Endothelial cell of umbilical vein (primary cell): ENCODE results near the gene HSD17B2. TPM values are rescaled to one million over a fixed set of nuclear protein-coding genes. Genes with fewer than 3 reads are reported as not detected.

Experiments used
- BruUV-seq: library from RNA; stranded (reverse); fragments of 400-500 nt; replicated peaks from 2 replicates; lab custom pipeline; 2021; lab: Mats Ljungman, UMichigan
- CTCF ChIA-PET: fragments of 300-600, 350-600 bp; sonication (Branson Sonifier 250); formaldehyde crosslinking; loops from one replicate; lab custom pipeline; 2021; ENCODE audit warnings: antibody characterized with exemption, inconsistent platforms; lab: Charles Lee
- POLR2A ChIA-PET: fragments of 300-600, 350-600 bp; sonication (Branson Sonifier 250); formaldehyde crosslinking; loops from one replicate; lab custom pipeline; 2021; ENCODE audit warnings: antibody characterized with exemption, inconsistent platforms; lab: Charles Lee
- DNase-seq: peaks from one replicate; pipeline ENCODE4 v3.0.0-alpha.2; 2011; ENCODE audit warnings: low read depth, low spot score
- FAIRE-seq: peaks from 2 replicates; lab custom pipeline; 2011; peaks lifted over from hg19 to GRCh38; lab: Jason Lieb, UNC
- H2AFZ ChIP-seq: 2 replicates; pipeline ENCODE4 v1.6.0; 2012; ENCODE audit warnings: low read depth, low read length, control low read depth, inconsistent platforms
- H3K27ac ChIP-seq: 2 replicates; pipeline ENCODE4 v1.5.1; 2011; ENCODE audit warnings: low read depth, mild to moderate bottlenecking, control low read depth, low read length, moderate library complexity; ENCODE audit not compliant: insufficient read depth
- H3K27me3 ChIP-seq, 2 experiments: 2 replicates each; pipeline versions ENCODE4 v1.6.0 to v1.6.1; 2011; ENCODE audit warnings: low read length in 2 of 2, mixed read lengths in 1 of 2; ENCODE audit not compliant: control insufficient read depth in 2 of 2, insufficient read depth in 2 of 2
- H3K36me3 ChIP-seq, 2 experiments: 2 replicates in 1 of 2; 3 replicates in 1 of 2; pipeline ENCODE4 v1.5.1; 2011; ENCODE audit warnings: low read length in 2 of 2, mild to moderate bottlenecking in 1 of 2, moderate library complexity in 1 of 2; ENCODE audit not compliant: control insufficient read depth in 2 of 2, insufficient read depth in 2 of 2; ENCODE audit errors: extremely low read depth in 1 of 2
- H3K4me1 ChIP-seq: 3 replicates; pipeline ENCODE4 v1.5.1; 2011; ENCODE audit warnings: mild to moderate bottlenecking, low read length; ENCODE audit not compliant: control insufficient read depth, insufficient read depth; ENCODE audit errors: extremely low read depth
- H3K4me2 ChIP-seq: 2 replicates; pipeline ENCODE4 v1.6.1; 2011; ENCODE audit warnings: low read length, control low read depth, mixed read lengths; ENCODE audit not compliant: insufficient read depth
- H3K4me3 ChIP-seq, 3 experiments: fragments of 200-600 bp in 1 of 3; sonication (generic), shearing (Covaris generic) in 1 of 3; replicated peaks in 1 of 3; 2 replicates each; pipeline ENCODE4 v1.5.1; 2011 to 2016; ENCODE audit warnings: control low read depth in 3 of 3, low read length in 3 of 3, mild to moderate bottlenecking in 2 of 3, inconsistent platforms in 1 of 3, low read depth in 1 of 3, moderate library complexity in 1 of 3; ENCODE audit not compliant: insufficient read depth in 1 of 3
- H3K79me2 ChIP-seq: 2 replicates; pipeline ENCODE4 v1.6.0; 2012; ENCODE audit warnings: low read length, inconsistent platforms; ENCODE audit not compliant: control insufficient read depth, insufficient read depth
- H3K9ac ChIP-seq: replicated peaks from 2 replicates; pipeline ENCODE3; 2011; ENCODE audit warnings: low read length, control low read depth; ENCODE audit not compliant: insufficient read depth; ENCODE audit errors: extremely low read depth
- H3K9me1 ChIP-seq: replicated peaks from 3 replicates; pipeline ENCODE4 v1.6.0; 2011; ENCODE audit warnings: mild to moderate bottlenecking, low read length; ENCODE audit not compliant: control insufficient read depth, insufficient read depth; ENCODE audit errors: extremely low read depth
- H3K9me3 ChIP-seq: replicated peaks from 2 replicates; pipeline ENCODE4 v1.5.1; 2012; ENCODE audit warnings: low read length, inconsistent platforms; ENCODE audit not compliant: control insufficient read depth, insufficient read depth
- H4K20me1 ChIP-seq: replicated peaks from 2 replicates; pipeline ENCODE3; 2011; ENCODE audit warnings: mild to moderate bottlenecking, low read length; ENCODE audit not compliant: control insufficient read depth, insufficient read depth; ENCODE audit errors: extremely low read depth
- CTCF ChIP-seq, 2 donors: IDR thresholded peaks; 1 replicate in 1 of 2; 2 replicates in 1 of 2; pipeline ENCODE4 v1.5.1; 2011; ENCODE audit warnings: low read length in 2 of 2, mild to moderate bottlenecking in 2 of 2, moderate library complexity in 2 of 2, control low read depth in 1 of 2, inconsistent platforms in 1 of 2, low read depth in 1 of 2; ENCODE audit not compliant: insufficient read depth in 1 of 2; ENCODE audit errors: extremely low read depth in 1 of 2
- EZH2 ChIP-seq: IDR thresholded peaks from 2 replicates; pipeline ENCODE4 v1.6.1; 2012; ENCODE audit warnings: borderline replicate concordance, low read depth, mild to moderate bottlenecking, moderate library complexity, low read length, inconsistent platforms; ENCODE audit not compliant: severe bottlenecking
- FOS ChIP-seq: IDR thresholded peaks from 2 replicates; pipeline ENCODE4 v1.6.1; 2011; ENCODE audit warnings: mild to moderate bottlenecking, low read length, moderate library complexity, borderline replicate concordance; ENCODE audit not compliant: insufficient read depth
- GATA2 ChIP-seq: IDR thresholded peaks from 2 replicates; pipeline ENCODE4 v1.7.0; 2011; ENCODE audit warnings: low read depth, mild to moderate bottlenecking, moderate library complexity, mixed read lengths, low read length; ENCODE audit not compliant: insufficient read length, insufficient read depth
- JUN ChIP-seq: IDR thresholded peaks from 2 replicates; pipeline ENCODE4 v1.6.1; 2011; ENCODE audit warnings: borderline replicate concordance, low read depth; ENCODE audit not compliant: insufficient read length, insufficient read depth
- MYC ChIP-seq: IDR thresholded peaks from one replicate; pipeline ENCODE4 v1.6.1; 2011; ENCODE audit warnings: mild to moderate bottlenecking, low read depth, low read length
- POLR2A ChIP-seq: IDR thresholded peaks from 2 replicates; pipeline ENCODE4 v1.6.1; 2012; ENCODE audit warnings: low read depth, mild to moderate bottlenecking, control low read depth, low read length
- POLR2AphosphoS5 ChIP-seq: IDR thresholded peaks from 2 replicates; pipeline ENCODE4 v1.6.1; 2012; ENCODE audit warnings: low read depth, mild to moderate bottlenecking, control low read depth, low read length, moderate library complexity; ENCODE audit not compliant: insufficient read depth
- dilution Hi-C: fragments of 300-500 bp; cut with MboI; formaldehyde crosslinking; loops from one replicate; pipeline ENCODE4 v1.15.0; 2019; ENCODE audit warnings: low sequenced_read_pairs; ENCODE audit not compliant: extremely low pct_ligation_motif_present
- intact Hi-C: fragments of 100-400 bp; cut with micrococcal nuclease; formaldehyde crosslinking; loops from one replicate; pipeline ENCODE4 v1.10.0; 2022
- polyA plus RNA-seq, 4 experiments: library from polyadenylated mRNA; depleted of rRNA in 3 of 4; stranded (reverse) in 3 of 4; unstranded in 1 of 4; fragments of >200 nt; gene quantifications; 2 replicates each; pipeline versions ENCODE4 v1.2.1 to v1.2.3, GENCODE V29; 2011 to 2012; ENCODE audit warnings: missing spikeins in 1 of 4
- total RNA-seq: library from RNA; stranded (reverse); gene quantifications from 2 replicates; pipeline ENCODE4 v1.2.3, GENCODE V29; 2021
- TF ChIP-seq, protein P1 (sequence below): IDR thresholded peaks from 2 replicates; pipeline ENCODE4 v1.6.1; 2011; ENCODE audit not compliant: insufficient read depth, insufficient read length

The HSD17B2 gene
- total and polyA plus RNA-seq, 2 donors (not counting 3 experiments of a cell fraction or from before 2014, with no cell fraction given): 1.2 to 4.5 TPM

GRCh38 chr16:82055728-82056549 is 20.9 kb downstream of the HSD17B2 start:
- Histone ChIP-seq H3K4me3 (no peak overlapping the region), H3K9me3 (no peaks in the 10 kb centered on the region), H3K4me2 (no peak overlapping the region), H3K79me2 (no peaks in the 10 kb centered on the region), H3K9ac (no peak overlapping the region), H2AFZ (no peak overlapping the region), H3K4me1 (no peaks in the 10 kb centered on the region), H3K27ac (no peak overlapping the region), H4K20me1 (no peaks in the 10 kb centered on the region), H3K9me1 (no peaks in the 10 kb centered on the region), H3K36me3 (no peaks in the 10 kb centered on the region), H3K27me3 (peaks cover 16 to 17% of the 10 kb centered on the region in 2 experiments)
- BruUV-seq: no TSS peak
- ChIA-PET POLR2A (no interaction called here), CTCF (interaction anchor here (1.1 to 1.7 kb wide), 4 partner anchors 166 to 174 kb away, joined by 3 to 5 read pairs (median 4); no protein-coding TSS in a partner anchor)
- dilution Hi-C loops (no loop called here), intact Hi-C loops (loop anchor here (5.0 kb wide), 1 partner anchor 39 kb away; no protein-coding TSS in a partner anchor)
- DNase-seq (no peak), FAIRE-seq (no peak)
- TF ChIP-seq JUN (no peak), POLR2AphosphoS5 (no peak), GATA2 (no peak), POLR2A (no peak), MYC (no peak), CTCF (IDR thresholded peaks at IDR 0.05; ENCODE audit: extremely low read depth in 1 of 2, insufficient read depth in 1 of 2, low read depth in 1 of 2, low read length in 2 of 2) (no peak), FOS (no peak), EZH2 (no peak)
- TF ChIP-seq, protein P1, sequence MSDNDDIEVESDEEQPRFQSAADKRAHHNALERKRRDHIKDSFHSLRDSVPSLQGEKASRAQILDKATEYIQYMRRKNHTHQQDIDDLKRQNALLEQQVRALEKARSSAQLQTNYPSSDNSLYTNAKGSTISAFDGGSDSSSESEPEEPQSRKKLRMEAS: no peak
